HG02759 (cell line): Measurements from ENCODE around the gene AFAP1.
A peak's percentile ranks its signal among the peaks of the same experiment; 100 is the strongest.

ENCODE experiments used
- ATAC-seq: cut with Tn5 transposase; IDR thresholded peaks from one replicate; pipeline ENCODE4 v1.9.1; 2021; ENCODE audit warnings: mild to moderate bottlenecking, moderate library complexity; ENCODE audit not compliant: unreplicated experiment

AFAP1 gene

GRCh38 chr4:7844594-7844991, 95.1 kb downstream of the AFAP1 start:
- ATAC-seq, result no peak

- peak; percentile 70 for ATAC-seq
Measured at GRCh38 chr4:7843831-7844593, 95.6 kb downstream of the AFAP1 start.

- no peak for ATAC-seq
Measured at GRCh38 chr4:7842384-7843279, 97.0 kb downstream of the AFAP1 start.

GRCh38 chr4:7841894-7842293, 97.8 kb downstream of the AFAP1 start:
- no peak for ATAC-seq

- no peak for ATAC-seq
Measured at GRCh38 chr4:7841071-7841470, 98.6 kb downstream of the AFAP1 start.

- no peak for ATAC-seq
Measured at GRCh38 chr4:7839856-7840255, 99.8 kb downstream of the AFAP1 start.

- no peak for ATAC-seq
Measured at GRCh38 chr4:7838136-7838782, 101.4 kb downstream of the AFAP1 start.

GRCh38 chr4:7837597-7838135, 102.0 kb downstream of the AFAP1 start:
- no peak for ATAC-seq

GRCh38 chr4:7831858-7832730, 107.6 kb downstream of the AFAP1 start:
- no peak for ATAC-seq

GRCh38 chr4:7831330-7831729, 108.3 kb downstream of the AFAP1 start:
- no peak for ATAC-seq

GRCh38 chr4:7830747-7831146, 108.9 kb downstream of the AFAP1 start:
- ATAC-seq, result no peak

- ATAC-seq, result no peak
Measured at GRCh38 chr4:7829652-7830580, 109.7 kb downstream of the AFAP1 start.

GRCh38 chr4:7828793-7829301, 110.8 kb downstream of the AFAP1 start:
- ATAC-seq, result no peak

GRCh38 chr4:7828011-7828720, 111.5 kb downstream of the AFAP1 start:
- ATAC-seq, result no peak

- no peak for ATAC-seq
Measured at GRCh38 chr4:7827566-7827965, 112.1 kb downstream of the AFAP1 start.

GRCh38 chr4:7826909-7827306, 112.8 kb downstream of the AFAP1 start:
- ATAC-seq, result no peak

GRCh38 chr4:7826176-7826908, 113.3 kb downstream of the AFAP1 start:
- ATAC-seq, result no peak

- no peak for ATAC-seq
Measured at GRCh38 chr4:7824218-7824617, 115.4 kb downstream of the AFAP1 start.
